T-cell (primary cell): ENCODE data around the gene ALKBH2. TPM values are rescaled to one million over a fixed set of nuclear protein-coding genes. Genes with fewer than 3 reads are reported as not detected.
"Not testable (repeated sequence)": the region's sequence is repeated elsewhere in the genome, so short reads cannot be mapped to it uniquely, and the experiment has no call there.

Experiments used
- ATAC-seq, 4 experiments: fragments of 200-7000 bp in 3 of 4; fragments of 150-1000 bp in 1 of 4; cut with Tn5 transposase; replicated peaks in 1 of 4; 1 replicate in 3 of 4; 2 replicates in 1 of 4; pipeline ENCODE4 v1.10.0; 2021; ENCODE audit warnings: moderate library complexity in 3 of 4, mild to moderate bottlenecking in 2 of 4, moderate number of reproducible peaks in 1 of 4
- CTCF ChIA-PET, 2 donors: fragments of 300-600 bp; sonication (Branson Sonifier 250); formaldehyde crosslinking; loops; one replicate each; lab custom pipeline; 2022; ENCODE audit warnings: antibody characterized with exemption in 2 of 2; lab: Charles Lee
- POLR2A ChIA-PET, 2 donors: fragments of 300-600 bp; sonication (Branson Sonifier 250); formaldehyde crosslinking; loops; one replicate each; lab custom pipeline; 2022; ENCODE audit warnings: antibody characterized with exemption in 2 of 2; lab: Charles Lee
- DNase-seq, 35 experiments: peaks; one replicate each; pipeline versions ENCODE4 v3.0.0 to v3.0.0-alpha.2; 2013 to 2023
- H3K27ac ChIP-seq: one replicate; pipeline ENCODE4 v1.5.1; 2013; ENCODE audit warnings: low read length
- H3K27me3 ChIP-seq, 2 experiments: replicated peaks in 1 of 2; 1 replicate in 1 of 2; 2 replicates in 1 of 2; pipeline versions ENCODE4 v1.6.1 to v1.7.0; 2013; ENCODE audit warnings: low read length in 1 of 2, mixed read lengths in 1 of 2; ENCODE audit not compliant: control insufficient read depth in 2 of 2, insufficient read depth in 2 of 2; ENCODE audit errors: extremely low read depth in 1 of 2
- H3K36me3 ChIP-seq, 2 donors: 1 replicate in 1 of 2; 2 replicates in 1 of 2; pipeline versions ENCODE4 v1.6.1 to v1.7.0; 2013; ENCODE audit warnings: low read length in 1 of 2; ENCODE audit not compliant: control insufficient read depth in 2 of 2, insufficient read depth in 1 of 2; ENCODE audit errors: extremely low read depth in 1 of 2
- H3K4me1 ChIP-seq, 2 experiments: 1 replicate in 1 of 2; 2 replicates in 1 of 2; pipeline versions ENCODE4 v1.6.1 to v1.7.0; 2013; ENCODE audit warnings: low read length in 2 of 2, mixed read lengths in 1 of 2; ENCODE audit not compliant: insufficient read depth in 2 of 2, control insufficient read depth in 1 of 2; ENCODE audit errors: extremely low read depth in 1 of 2
- H3K4me3 ChIP-seq, 2 donors: 1 replicate in 1 of 2; 2 replicates in 1 of 2; pipeline versions ENCODE4 v1.5.1 to v1.7.0; 2013; ENCODE audit warnings: mild to moderate bottlenecking in 2 of 2, low read length in 1 of 2, moderate library complexity in 1 of 2; ENCODE audit not compliant: control insufficient read depth in 1 of 2; ENCODE audit errors: extremely low read depth in 1 of 2
- H3K9me3 ChIP-seq: 2 replicates; pipeline ENCODE4 v1.7.0; 2013
- H3K27ac Mint-ChIP-seq, 2 donors: one replicate each; pipeline ENCODE4 v1.8.0; 2020 to 2021; ENCODE audit warnings: mild to moderate bottlenecking in 2 of 2, mixed read lengths in 2 of 2
- H3K27me3 Mint-ChIP-seq, 2 donors: one replicate each; pipeline ENCODE4 v1.8.0; 2021 to 2022; ENCODE audit warnings: mixed read lengths in 2 of 2
- H3K36me3 Mint-ChIP-seq: one replicate; pipeline ENCODE4 v1.8.0; 2021; ENCODE audit warnings: mixed read lengths
- H3K4me1 Mint-ChIP-seq, 3 donors: one replicate each; pipeline ENCODE4 v1.8.0; 2020 to 2022; ENCODE audit warnings: mixed read lengths in 3 of 3, mild to moderate bottlenecking in 1 of 3
- H3K4me3 Mint-ChIP-seq, 3 donors: one replicate each; pipeline ENCODE4 v1.8.0; 2020 to 2022; ENCODE audit warnings: mild to moderate bottlenecking in 3 of 3, mixed read lengths in 3 of 3, moderate library complexity in 3 of 3
- H3K9me3 Mint-ChIP-seq, 3 donors: one replicate each; pipeline ENCODE4 v1.8.0; 2020 to 2022; ENCODE audit warnings: mixed read lengths in 3 of 3
- WGBS: methylation state at CpG from one replicate; pipeline ENCODE4 v1.1.5; 2013; ENCODE audit warnings: missing lambda C conversion rate; ENCODE audit not compliant: insufficient coverage; 5-methylcytosine and 5-hydroxymethylcytosine counted together
- total RNA-seq, 35 experiments: library from RNA in 6 of 35; stranded (reverse) in 6 of 35; fragments of 120-200 nt in 1 of 35; gene quantifications; one replicate each; pipeline versions ENCODE4 v1.2.1 to v1.2.4 and lab custom pipeline; 2013 to 2026

Gene ALKBH2
- total RNA-seq, 5 donors from 2014 or later (not counting 1 experiment from before 2014, with no cell fraction given): 7.9 to 24.6 (median 19.3) TPM

GRCh38 chr12:109052097-109052413 is 41.2 kb downstream of the ALKBH2 start:
- Mint-ChIP-seq H3K27me3 (no peaks in the 10 kb centered on the region), H3K27ac (peak overlapping the region; percentile 89 to 93), H3K4me1 (peaks cover 12 to 31% (median 19%) of the 10 kb centered on the region in 3 donors), H3K4me3 (peak overlapping the region; percentile 86 to 98 (median 90)), H3K36me3 (peaks cover 4% of the 10 kb centered on the region), H3K9me3 (no peaks in the 10 kb centered on the region)
- ChIA-PET POLR2A (interaction anchor here (0.6 to 0.7 kb wide), 2 partner anchors 11 to 1350 kb away, joined by 3 to 5 read pairs; no protein-coding TSS in a partner anchor), CTCF (no interaction called here)
- WGBS: no CpG with 5 or more reads among the region's 6 CpGs
- Histone ChIP-seq H3K36me3 (peaks cover 0 to 2% of the 10 kb centered on the region in 2 donors), H3K27me3 (no peaks in the 10 kb centered on the region), H3K27ac (peak overlapping the region; percentile 92), H3K9me3 (no peaks in the 10 kb centered on the region), H3K4me3 (peak overlapping the region; percentile 97 to 99), H3K4me1 (peaks cover 6 to 16% of the 10 kb centered on the region in 2 experiments)
- ATAC-seq: no peak
- DNase-seq: no peak

GRCh38 chr12:109049794-109050193 is 43.5 kb downstream of the ALKBH2 start:
- 86% methylated on average over 6 of the region's 8 CpGs for WGBS
- CTCF ChIA-PET, H3K9me3 Mint-ChIP-seq, H3K27ac Mint-ChIP-seq, DNase-seq, H3K4me3 ChIP-seq, H3K27me3 Mint-ChIP-seq, H3K36me3 ChIP-seq, H3K27me3 ChIP-seq, H3K9me3 ChIP-seq, H3K27ac ChIP-seq, H3K4me3 Mint-ChIP-seq, ATAC-seq, H3K36me3 Mint-ChIP-seq, POLR2A ChIA-PET: not testable (repeated sequence)
- H3K4me1 Mint-ChIP-seq: peaks cover 12 to 24% (median 17%) of the 10 kb centered on the region in 3 donors
- peaks cover 6 to 16% of the 10 kb centered on the region in 2 experiments for H3K4me1 ChIP-seq

- H3K4me1 ChIP-seq, DNase-seq, CTCF ChIA-PET, H3K9me3 ChIP-seq, ATAC-seq, H3K9me3 Mint-ChIP-seq, H3K27ac ChIP-seq, H3K4me3 ChIP-seq, H3K27ac Mint-ChIP-seq, H3K36me3 ChIP-seq, H3K4me3 Mint-ChIP-seq, H3K36me3 Mint-ChIP-seq, H3K27me3 Mint-ChIP-seq, H3K27me3 ChIP-seq: not testable (repeated sequence)
- peaks cover 7 to 18% (median 11%) of the 10 kb centered on the region in 3 donors for H3K4me1 Mint-ChIP-seq
- WGBS: no CpG with 5 or more reads among the region's 3 CpGs
- POLR2A ChIA-PET: interaction anchor here in 1 of 2 donors (0.6 kb wide), 1 partner anchor 64 kb away, joined by 11 read pairs; no protein-coding TSS in a partner anchor
These were observed 44.6 kb downstream of the ALKBH2 start for GRCh38 chr12:109048706-109049105.

GRCh38 chr12:109047081-109047805 is 46.0 kb downstream of the ALKBH2 start:
- no peaks in the 10 kb centered on the region for H3K36me3 Mint-ChIP-seq
- ChIA-PET CTCF (no interaction called here), POLR2A (no interaction called here)
- no peak overlapping the region for H3K27ac Mint-ChIP-seq
- WGBS: 100% methylated on average over 1 of the region's 8 CpGs
- peaks cover 3% of the 10 kb centered on the region in 2 experiments for H3K4me1 ChIP-seq
- H3K9me3 ChIP-seq: no peaks in the 10 kb centered on the region
- DNase-seq (no peak), ATAC-seq (no peak)
- peaks cover 14 to 18% of the 10 kb centered on the region in 2 donors for H3K27me3 Mint-ChIP-seq
- no peak overlapping the region for H3K4me3 ChIP-seq
- no peak overlapping the region for H3K27ac ChIP-seq
- no peaks in the 10 kb centered on the region for H3K36me3 ChIP-seq
- no peaks in the 10 kb centered on the region for H3K9me3 Mint-ChIP-seq
- peaks cover 5 to 8% (median 6%) of the 10 kb centered on the region in 3 donors for H3K4me1 Mint-ChIP-seq
- peaks cover 0 to 8% of the 10 kb centered on the region in 2 experiments for H3K27me3 ChIP-seq
- no peak overlapping the region for H3K4me3 Mint-ChIP-seq

GRCh38 chr12:109044241-109044640 is 49.0 kb downstream of the ALKBH2 start:
- CTCF ChIA-PET: no interaction called here
- Histone ChIP-seq H3K27ac (no peak overlapping the region), H3K4me3 (no peak overlapping the region), H3K36me3 (no peaks in the 10 kb centered on the region), H3K4me1 (no peaks in the 10 kb centered on the region), H3K9me3 (no peaks in the 10 kb centered on the region), H3K27me3 (peaks cover 0 to 15% of the 10 kb centered on the region in 2 experiments)
- Mint-ChIP-seq H3K27me3 (peaks cover 20 to 22% of the 10 kb centered on the region in 2 donors), H3K27ac (no peak overlapping the region), H3K36me3 (peaks cover 3% of the 10 kb centered on the region), H3K4me3 (no peak overlapping the region), H3K9me3 (peaks cover under 1 to 6% (median 2%) of the 10 kb centered on the region in 3 donors), H3K4me1 (no peaks in the 10 kb centered on the region)
- DNase-seq (no peak), ATAC-seq (no peak)
- POLR2A ChIA-PET: no interaction called here
- WGBS: no CpG with 5 or more reads among the region's 5 CpGs
